GM12864 (cell line): ENCODE measurements around the gene PFDN6.
"Not testable (repeated sequence)": the region's sequence is repeated elsewhere in the genome, so short reads cannot be mapped to it uniquely, and the experiment has no call there.

ENCODE experiments used
- DNase-seq: peaks from one replicate; pipeline ENCODE4 v3.0.0-alpha.2; 2011; ENCODE audit warnings: low read depth
- H3K4me3 ChIP-seq: 2 replicates; pipeline ENCODE4 v1.5.1; 2011; ENCODE audit warnings: mild to moderate bottlenecking, low read depth, low read length, control low read depth
- CTCF ChIP-seq: IDR thresholded peaks from 2 replicates; pipeline ENCODE4 v1.5.1; 2011; ENCODE audit warnings: low read depth, mild to moderate bottlenecking, moderate library complexity, low read length, control low read depth, inconsistent platforms; ENCODE audit errors: missing control alignments

PFDN6 gene

GRCh38 chr6:33279971-33280511 lies 9.4 kb upstream of the PFDN6 start:
- DNase-seq = no peak
- TF ChIP-seq CTCF = peak; percentile 51
- no peak overlapping the region for H3K4me3 ChIP-seq

- no peak for DNase-seq
- no peak for TF ChIP-seq CTCF
- no peak overlapping the region for H3K4me3 ChIP-seq
These were observed 8.9 kb upstream of the PFDN6 start for GRCh38 chr6:33280539-33280938.

GRCh38 chr6:33285214-33285613 lies 4.2 kb upstream of the PFDN6 start:
- not testable (repeated sequence) for DNase-seq, H3K4me3 ChIP-seq

- H3K4me3 ChIP-seq = no peak overlapping the region
- DNase-seq = no peak
- TF ChIP-seq CTCF = no peak
These were observed 2.2 kb upstream of the PFDN6 start for GRCh38 chr6:33286946-33287914.

- no peak for DNase-seq
- TF ChIP-seq CTCF = no peak
These were observed 1.1 kb upstream of the PFDN6 start for GRCh38 chr6:33288141-33288920.

GRCh38 chr6:33289784-33290315 lies 449 bp downstream of the PFDN6 start:
- no peak for DNase-seq
- peak overlapping the region; percentile 76 for H3K4me3 ChIP-seq
- TF ChIP-seq CTCF = no peak

More at GRCh38 chr6:33288141-33288920, 1.1 kb upstream of the PFDN6 start:
- peak overlapping the region; percentile 76 for H3K4me3 ChIP-seq

GRCh38 chr6:33290459-33290858 lies 1.1 kb downstream of the PFDN6 start:
- DNase-seq = no peak
- H3K4me3 ChIP-seq = peak overlapping the region; percentile 76
- TF ChIP-seq CTCF = no peak
